Measurements from ENCODE around the gene NT5C. TPM values are rescaled to one million over a fixed set of nuclear protein-coding genes. Genes with fewer than 3 reads are reported as not detected.
A peak's percentile ranks its signal among the peaks of the same experiment; 100 is the strongest.

NT5C gene
- total and polyA plus RNA-seq, 4 donors = 13.6 to 27.2 (median 24.5) TPM

DNA sequence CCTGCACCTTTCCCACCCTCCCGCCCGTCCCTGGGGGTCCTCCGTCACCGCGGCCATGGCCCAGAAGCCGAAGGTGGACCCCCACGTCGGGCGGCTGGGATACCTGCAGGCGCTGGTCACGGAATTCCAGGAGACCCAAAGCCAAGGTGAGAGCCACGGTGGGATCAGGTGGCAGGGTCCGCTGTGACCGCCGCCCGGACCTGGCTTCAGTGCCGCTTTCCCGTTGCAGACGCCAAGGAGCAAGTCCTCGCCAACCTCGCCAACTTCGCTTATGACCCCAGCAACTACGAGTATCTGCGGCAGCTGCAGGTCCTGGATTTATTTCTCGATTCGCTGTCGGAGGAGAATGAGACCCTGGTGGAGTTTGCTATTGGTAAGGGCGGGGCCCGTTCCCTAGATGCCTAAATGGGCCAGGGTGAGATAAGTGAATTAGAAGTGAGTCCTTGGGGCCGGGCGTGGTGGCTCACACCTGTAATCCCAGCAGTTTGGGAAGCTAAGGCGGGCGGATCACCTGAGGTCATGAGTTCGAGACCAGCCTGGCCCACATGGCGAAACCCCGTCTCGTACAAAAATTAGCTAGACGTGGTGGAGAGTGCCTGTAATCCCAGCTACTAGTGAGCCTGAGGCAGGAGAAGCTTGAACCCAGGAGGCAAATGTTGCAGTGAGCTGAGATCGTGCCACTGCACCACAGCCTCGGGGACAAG, 21.2 kb downstream of the NT5C start:
- no peaks in the 10 kb centered on the region for H3K9me3 ChIP-seq (ENCODE audit: control insufficient read depth in 4 of 4, low read length in 3 of 4)
- no peak for DNase-seq (ENCODE audit: low spot score)
- peak overlapping the region in 1 of 2 donors; percentile 80 for H3K9ac ChIP-seq (ENCODE audit: low read depth in 1 of 2, low read length in 2 of 2)
- WGBS = 22% methylated on average over 40 of the region's 40 CpGs
- H3K4me1 ChIP-seq (ENCODE audit: control insufficient read depth in 4 of 4, insufficient read depth in 4 of 4, low read length in 3 of 4) = peaks cover 5 to 35% (median 25%) of the 10 kb centered on the region in 4 donors
- H3K27ac ChIP-seq (ENCODE audit: low read depth in 1 of 2, low read length in 2 of 2) = peak overlapping the region in 1 of 2 donors; percentile 5
- TF ChIP-seq SP1 (IDR thresholded peaks at IDR 0.05) (no peak), HNF4A (conservative IDR thresholded peaks at IDR 0.05) (no peak), HNF4G (IDR thresholded peaks at IDR 0.05) (no peak), RAD21 (IDR thresholded peaks at IDR 0.05) (no peak), EGR1 (IDR thresholded peaks at IDR 0.05; ENCODE audit: low read depth in 2 of 2) (no peak), TAF1 (conservative IDR thresholded peaks at IDR 0.05) (no peak), FOXA1 (IDR thresholded peaks at IDR 0.05) (no peak), GABPA (IDR thresholded peaks at IDR 0.05 in 1 of 2, conservative IDR thresholded peaks at IDR 0.05 in 1 of 2) (no peak), JUND (IDR thresholded peaks at IDR 0.05) (no peak), FOXA2 (IDR thresholded peaks at IDR 0.05) (no peak)
- TF ChIP-seq, protein P1, sequence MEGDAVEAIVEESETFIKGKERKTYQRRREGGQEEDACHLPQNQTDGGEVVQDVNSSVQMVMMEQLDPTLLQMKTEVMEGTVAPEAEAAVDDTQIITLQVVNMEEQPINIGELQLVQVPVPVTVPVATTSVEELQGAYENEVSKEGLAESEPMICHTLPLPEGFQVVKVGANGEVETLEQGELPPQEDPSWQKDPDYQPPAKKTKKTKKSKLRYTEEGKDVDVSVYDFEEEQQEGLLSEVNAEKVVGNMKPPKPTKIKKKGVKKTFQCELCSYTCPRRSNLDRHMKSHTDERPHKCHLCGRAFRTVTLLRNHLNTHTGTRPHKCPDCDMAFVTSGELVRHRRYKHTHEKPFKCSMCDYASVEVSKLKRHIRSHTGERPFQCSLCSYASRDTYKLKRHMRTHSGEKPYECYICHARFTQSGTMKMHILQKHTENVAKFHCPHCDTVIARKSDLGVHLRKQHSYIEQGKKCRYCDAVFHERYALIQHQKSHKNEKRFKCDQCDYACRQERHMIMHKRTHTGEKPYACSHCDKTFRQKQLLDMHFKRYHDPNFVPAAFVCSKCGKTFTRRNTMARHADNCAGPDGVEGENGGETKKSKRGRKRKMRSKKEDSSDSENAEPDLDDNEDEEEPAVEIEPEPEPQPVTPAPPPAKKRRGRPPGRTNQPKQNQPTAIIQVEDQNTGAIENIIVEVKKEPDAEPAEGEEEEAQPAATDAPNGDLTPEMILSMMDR (IDR thresholded peaks at IDR 0.05; ENCODE audit: low read depth, low read length, missing input control) = no peak
- TF ChIP-seq, protein P2, sequence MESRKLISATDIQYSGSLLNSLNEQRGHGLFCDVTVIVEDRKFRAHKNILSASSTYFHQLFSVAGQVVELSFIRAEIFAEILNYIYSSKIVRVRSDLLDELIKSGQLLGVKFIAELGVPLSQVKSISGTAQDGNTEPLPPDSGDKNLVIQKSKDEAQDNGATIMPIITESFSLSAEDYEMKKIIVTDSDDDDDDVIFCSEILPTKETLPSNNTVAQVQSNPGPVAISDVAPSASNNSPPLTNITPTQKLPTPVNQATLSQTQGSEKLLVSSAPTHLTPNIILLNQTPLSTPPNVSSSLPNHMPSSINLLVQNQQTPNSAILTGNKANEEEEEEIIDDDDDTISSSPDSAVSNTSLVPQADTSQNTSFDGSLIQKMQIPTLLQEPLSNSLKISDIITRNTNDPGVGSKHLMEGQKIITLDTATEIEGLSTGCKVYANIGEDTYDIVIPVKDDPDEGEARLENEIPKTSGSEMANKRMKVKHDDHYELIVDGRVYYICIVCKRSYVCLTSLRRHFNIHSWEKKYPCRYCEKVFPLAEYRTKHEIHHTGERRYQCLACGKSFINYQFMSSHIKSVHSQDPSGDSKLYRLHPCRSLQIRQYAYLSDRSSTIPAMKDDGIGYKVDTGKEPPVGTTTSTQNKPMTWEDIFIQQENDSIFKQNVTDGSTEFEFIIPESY (IDR thresholded peaks at IDR 0.05) = no peak
- H3K27me3 ChIP-seq (ENCODE audit: control insufficient read depth in 4 of 4, insufficient read depth in 4 of 4, low read length in 3 of 4) = no peaks in the 10 kb centered on the region
- no peaks in the 10 kb centered on the region for H3K36me3 ChIP-seq (ENCODE audit: control insufficient read depth in 4 of 4, insufficient read depth in 3 of 4, low read depth in 1 of 4, low read length in 3 of 4)
- peak overlapping the region; percentile 72 to 87 (median 84) for H3K4me3 ChIP-seq (ENCODE audit: low read depth in 1 of 3, low read length in 3 of 3)

DNA sequence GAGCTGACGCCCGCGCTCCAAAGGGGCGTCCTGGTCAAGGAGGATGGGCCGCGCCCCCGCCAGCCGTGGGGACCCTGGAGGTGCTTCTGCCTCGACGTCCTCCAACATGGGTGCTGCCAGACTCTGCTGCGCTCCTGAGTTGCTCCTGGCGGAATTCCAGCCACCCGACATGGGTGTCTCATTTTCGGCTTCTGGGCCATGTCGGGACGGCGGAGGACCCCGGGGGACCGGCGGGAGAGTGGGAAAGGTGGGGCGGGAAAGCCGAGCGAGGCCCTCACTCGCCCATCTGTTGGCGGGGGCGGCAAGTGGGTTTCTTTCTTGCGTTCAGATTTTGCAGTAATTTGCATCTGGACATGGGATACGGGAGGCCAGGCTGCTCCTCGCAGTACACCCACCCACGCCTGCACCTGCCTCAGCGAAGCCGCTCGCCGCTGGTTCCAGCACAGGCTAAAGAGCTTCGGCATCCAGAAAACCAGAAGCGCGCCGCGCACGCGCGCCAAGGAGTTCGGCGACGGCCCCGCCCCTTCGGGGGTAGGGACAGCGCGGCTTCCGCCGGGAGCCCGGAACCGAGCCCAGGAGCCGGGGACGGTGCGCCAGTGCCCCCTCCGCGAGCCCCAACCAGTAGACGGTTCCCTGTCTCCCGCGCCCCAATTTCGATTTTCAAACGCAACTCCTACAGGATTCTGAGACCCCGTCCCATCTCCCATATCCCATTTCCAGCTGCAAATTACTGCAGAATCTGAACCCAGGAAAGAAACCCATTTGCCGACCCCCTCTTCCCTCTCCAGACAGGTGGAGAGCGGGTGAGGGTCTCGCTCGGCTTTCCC, 21.9 kb downstream of the NT5C start, which contains the start of gene ARMC7:
Gene ARMC7 (plus strand): TSS at position 563 of the 827 bp plus-strand sequence. CDS start 320 bp downstream, outside the sequence.
- Histone ChIP-seq H3K9me3 (ENCODE audit: control insufficient read depth in 4 of 4, low read length in 3 of 4) (no peaks in the 10 kb centered on the region), H3K9ac (ENCODE audit: low read depth in 1 of 2, low read length in 2 of 2) (peak within 1 kb of the TSS; percentile 53 to 80), H3K4me3 (ENCODE audit: low read depth in 1 of 3, low read length in 3 of 3) (peak within 1 kb of the TSS; percentile 72 to 87 (median 84)), H3K4me1 (ENCODE audit: control insufficient read depth in 4 of 4, insufficient read depth in 4 of 4, low read length in 3 of 4) (peaks cover 5 to 30% (median 22%) of the 10 kb centered on the region in 4 donors), H3K36me3 (ENCODE audit: control insufficient read depth in 4 of 4, insufficient read depth in 3 of 4, low read depth in 1 of 4, low read length in 3 of 4) (no peaks in the 10 kb centered on the region), H3K27me3 (ENCODE audit: control insufficient read depth in 4 of 4, insufficient read depth in 4 of 4, low read length in 3 of 4) (no peaks in the 10 kb centered on the region), H3K27ac (ENCODE audit: low read depth in 1 of 2, low read length in 2 of 2) (peak within 1 kb of the TSS in 1 of 2 donors; percentile 5)
- under 1% methylated on average over 68 of the region's 68 CpGs for WGBS
- TF ChIP-seq YY1 (IDR thresholded peaks at IDR 0.05) (peak; percentile 23), RAD21 (IDR thresholded peaks at IDR 0.05) (peak; percentile 28 to 62), SP1 (IDR thresholded peaks at IDR 0.05) (peak; percentile 28), FOXA2 (IDR thresholded peaks at IDR 0.05) (no peak), HNF4G (IDR thresholded peaks at IDR 0.05) (no peak), JUND (IDR thresholded peaks at IDR 0.05) (no peak), FOXA1 (IDR thresholded peaks at IDR 0.05) (no peak), EGR1 (IDR thresholded peaks at IDR 0.05; ENCODE audit: low read depth in 2 of 2) (no peak), GABPA (IDR thresholded peaks at IDR 0.05 in 1 of 2, conservative IDR thresholded peaks at IDR 0.05 in 1 of 2) (peak; percentile 53 to 80), RXRA (IDR thresholded peaks at IDR 0.05) (no peak)
- TF ChIP-seq, protein P3, sequence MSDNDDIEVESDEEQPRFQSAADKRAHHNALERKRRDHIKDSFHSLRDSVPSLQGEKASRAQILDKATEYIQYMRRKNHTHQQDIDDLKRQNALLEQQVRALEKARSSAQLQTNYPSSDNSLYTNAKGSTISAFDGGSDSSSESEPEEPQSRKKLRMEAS (IDR thresholded peaks at IDR 0.05) = no peak
- TF ChIP-seq, protein P4, sequence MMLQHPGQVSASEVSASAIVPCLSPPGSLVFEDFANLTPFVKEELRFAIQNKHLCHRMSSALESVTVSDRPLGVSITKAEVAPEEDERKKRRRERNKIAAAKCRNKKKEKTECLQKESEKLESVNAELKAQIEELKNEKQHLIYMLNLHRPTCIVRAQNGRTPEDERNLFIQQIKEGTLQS (IDR thresholded peaks at IDR 0.05) = no peak
- TF ChIP-seq, protein P5, sequence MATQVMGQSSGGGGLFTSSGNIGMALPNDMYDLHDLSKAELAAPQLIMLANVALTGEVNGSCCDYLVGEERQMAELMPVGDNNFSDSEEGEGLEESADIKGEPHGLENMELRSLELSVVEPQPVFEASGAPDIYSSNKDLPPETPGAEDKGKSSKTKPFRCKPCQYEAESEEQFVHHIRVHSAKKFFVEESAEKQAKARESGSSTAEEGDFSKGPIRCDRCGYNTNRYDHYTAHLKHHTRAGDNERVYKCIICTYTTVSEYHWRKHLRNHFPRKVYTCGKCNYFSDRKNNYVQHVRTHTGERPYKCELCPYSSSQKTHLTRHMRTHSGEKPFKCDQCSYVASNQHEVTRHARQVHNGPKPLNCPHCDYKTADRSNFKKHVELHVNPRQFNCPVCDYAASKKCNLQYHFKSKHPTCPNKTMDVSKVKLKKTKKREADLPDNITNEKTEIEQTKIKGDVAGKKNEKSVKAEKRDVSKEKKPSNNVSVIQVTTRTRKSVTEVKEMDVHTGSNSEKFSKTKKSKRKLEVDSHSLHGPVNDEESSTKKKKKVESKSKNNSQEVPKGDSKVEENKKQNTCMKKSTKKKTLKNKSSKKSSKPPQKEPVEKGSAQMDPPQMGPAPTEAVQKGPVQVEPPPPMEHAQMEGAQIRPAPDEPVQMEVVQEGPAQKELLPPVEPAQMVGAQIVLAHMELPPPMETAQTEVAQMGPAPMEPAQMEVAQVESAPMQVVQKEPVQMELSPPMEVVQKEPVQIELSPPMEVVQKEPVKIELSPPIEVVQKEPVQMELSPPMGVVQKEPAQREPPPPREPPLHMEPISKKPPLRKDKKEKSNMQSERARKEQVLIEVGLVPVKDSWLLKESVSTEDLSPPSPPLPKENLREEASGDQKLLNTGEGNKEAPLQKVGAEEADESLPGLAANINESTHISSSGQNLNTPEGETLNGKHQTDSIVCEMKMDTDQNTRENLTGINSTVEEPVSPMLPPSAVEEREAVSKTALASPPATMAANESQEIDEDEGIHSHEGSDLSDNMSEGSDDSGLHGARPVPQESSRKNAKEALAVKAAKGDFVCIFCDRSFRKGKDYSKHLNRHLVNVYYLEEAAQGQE (IDR thresholded peaks at IDR 0.05) = peak; percentile 42
- TF ChIP-seq, protein P1 (IDR thresholded peaks at IDR 0.05; ENCODE audit: low read depth, low read length, missing input control) = no peak
- peak; percentile 90 for DNase-seq (ENCODE audit: low spot score)

All from liver (tissue), 9 donors.